Activated T-cell treated with anti-CD3 and anti-CD28 coated beads, Interleukin-2, amount 50 U/mL, for 72 hours (primary cell): ENCODE measurements around the gene DHRS2. TPM values are rescaled to one million over a fixed set of nuclear protein-coding genes. Genes with fewer than 3 reads are reported as not detected.
A peak's percentile ranks its signal among the peaks of the same experiment; 100 is the strongest.
"Not testable (repeated sequence)": the region's sequence is repeated elsewhere in the genome, so short reads cannot be mapped to it uniquely, and the experiment has no call there.

Experiments used
- ATAC-seq, 2 donors: fragments of 150-1000 bp; cut with Tn5 transposase; replicated peaks in 1 of 2; 2 replicates each; pipeline ENCODE4 v1.10.0; 2021; ENCODE audit warnings: moderate library complexity in 2 of 2, mild to moderate bottlenecking in 1 of 2
- DNase-seq, 2 donors: peaks; one replicate each; pipeline ENCODE4 v3.0.0; 2021 to 2022; ENCODE audit warnings: mixed read lengths in 1 of 2
- H3K27ac Mint-ChIP-seq: one replicate; pipeline ENCODE4 v1.8.0; 2022; ENCODE audit warnings: mild to moderate bottlenecking, moderate library complexity, mixed read lengths
- H3K27me3 Mint-ChIP-seq: one replicate; pipeline ENCODE4 v1.8.0; 2022; ENCODE audit warnings: low read depth, mixed read lengths
- H3K36me3 Mint-ChIP-seq, 2 donors: one replicate each; pipeline ENCODE4 v1.8.0; 2022; ENCODE audit warnings: mixed read lengths in 2 of 2, mild to moderate bottlenecking in 1 of 2; ENCODE audit not compliant: insufficient read depth in 2 of 2
- H3K4me1 Mint-ChIP-seq: one replicate; pipeline ENCODE4 v1.8.0; 2022; ENCODE audit warnings: low read depth, mixed read lengths
- H3K4me3 Mint-ChIP-seq, 2 donors: one replicate each; pipeline ENCODE4 v1.8.0; 2022; ENCODE audit warnings: mild to moderate bottlenecking in 2 of 2, mixed read lengths in 2 of 2, moderate library complexity in 2 of 2
- H3K9me3 Mint-ChIP-seq, 2 donors: one replicate each; pipeline ENCODE4 v1.8.0; 2022; ENCODE audit warnings: mixed read lengths in 2 of 2
- total RNA-seq, 2 donors: library from RNA; stranded (reverse); gene quantifications; one replicate each; pipeline ENCODE4 v1.2.3, GENCODE V29; 2022

DHRS2 gene
- total RNA-seq, 2 donors from 2014 or later: 5.0 to 10.6 TPM

DNA sequence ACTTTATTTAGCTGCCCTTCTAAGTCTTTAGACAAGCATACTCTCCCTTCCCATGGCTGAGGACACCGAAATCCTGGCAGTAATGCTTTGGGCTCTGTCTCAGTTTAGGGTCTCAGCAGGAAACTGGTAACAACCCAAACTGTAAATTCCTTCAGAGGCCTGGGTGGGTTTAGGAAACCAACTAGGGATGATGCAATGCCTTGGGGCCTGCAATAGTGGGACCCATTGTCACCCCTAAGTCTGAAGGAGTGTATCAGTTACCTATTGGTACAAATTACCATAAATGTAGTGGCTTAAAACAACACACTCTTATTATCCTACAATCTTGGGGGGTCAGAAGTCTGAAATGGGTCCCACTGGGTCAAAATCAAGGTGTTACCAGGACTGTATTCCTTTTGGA is 36.0 kb downstream of the DHRS2 start:
- Mint-ChIP-seq H3K27ac (no peak overlapping the region), H3K9me3 (no peaks in the 10 kb centered on the region), H3K27me3 (peaks cover 17% of the 10 kb centered on the region), H3K36me3 (no peaks in the 10 kb centered on the region), H3K4me3 (no peak overlapping the region), H3K4me1 (no peaks in the 10 kb centered on the region)
- ATAC-seq (no peak), DNase-seq (no peak)

DNA sequence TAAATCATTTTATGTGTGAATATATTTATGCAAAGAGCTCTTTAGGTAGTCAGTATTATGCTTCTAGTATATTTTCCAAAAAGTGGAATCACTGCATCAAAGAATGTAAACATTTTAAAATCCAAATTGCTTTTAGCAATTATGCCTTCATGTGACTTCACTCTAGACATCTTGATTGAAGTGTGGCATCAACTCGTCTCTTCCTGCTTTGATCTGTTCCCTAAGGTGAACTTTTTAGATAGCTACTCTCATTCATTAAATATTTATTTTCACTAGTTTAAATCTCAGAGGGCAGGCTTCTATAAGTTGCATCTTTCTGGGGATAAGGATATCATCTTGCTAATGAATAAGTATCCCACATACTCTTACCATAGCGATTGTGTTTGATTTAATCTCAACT is 39.2 kb downstream of the DHRS2 start:
- no peaks in the 10 kb centered on the region for H3K9me3 Mint-ChIP-seq
- peaks cover 24% of the 10 kb centered on the region for H3K27me3 Mint-ChIP-seq
- H3K36me3 Mint-ChIP-seq: no peaks in the 10 kb centered on the region
- H3K4me1 Mint-ChIP-seq: no peaks in the 10 kb centered on the region
- ATAC-seq: no peak
- no peak for DNase-seq
- no peak overlapping the region for H3K27ac Mint-ChIP-seq
- H3K4me3 Mint-ChIP-seq: no peak overlapping the region

DNA sequence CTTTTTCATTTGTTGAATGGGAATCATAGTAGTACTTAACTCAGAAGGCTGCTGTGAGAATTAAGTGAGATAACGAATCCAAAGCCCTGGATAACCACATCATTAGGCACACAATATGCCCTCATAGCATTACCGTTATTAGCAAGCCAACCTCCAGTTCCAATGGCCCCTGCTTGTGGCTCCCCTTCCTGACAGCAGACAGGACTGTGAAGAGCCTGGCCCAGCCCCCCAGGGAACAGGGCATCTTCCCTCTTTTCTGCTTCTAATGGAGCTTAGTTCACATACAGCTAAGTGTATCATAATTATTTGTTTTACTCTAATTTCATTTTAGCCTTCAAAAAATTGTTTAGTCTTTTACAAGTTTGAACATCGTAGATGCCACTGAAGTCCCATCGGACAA is 39.7 kb downstream of the DHRS2 start:
- H3K27me3 Mint-ChIP-seq: peaks cover 25% of the 10 kb centered on the region
- DNase-seq (no peak), ATAC-seq (no peak)
- H3K27ac Mint-ChIP-seq: no peak overlapping the region
- no peak overlapping the region for H3K4me3 Mint-ChIP-seq
- no peaks in the 10 kb centered on the region for H3K36me3 Mint-ChIP-seq
- H3K4me1 Mint-ChIP-seq: no peaks in the 10 kb centered on the region
- no peaks in the 10 kb centered on the region for H3K9me3 Mint-ChIP-seq

DNA sequence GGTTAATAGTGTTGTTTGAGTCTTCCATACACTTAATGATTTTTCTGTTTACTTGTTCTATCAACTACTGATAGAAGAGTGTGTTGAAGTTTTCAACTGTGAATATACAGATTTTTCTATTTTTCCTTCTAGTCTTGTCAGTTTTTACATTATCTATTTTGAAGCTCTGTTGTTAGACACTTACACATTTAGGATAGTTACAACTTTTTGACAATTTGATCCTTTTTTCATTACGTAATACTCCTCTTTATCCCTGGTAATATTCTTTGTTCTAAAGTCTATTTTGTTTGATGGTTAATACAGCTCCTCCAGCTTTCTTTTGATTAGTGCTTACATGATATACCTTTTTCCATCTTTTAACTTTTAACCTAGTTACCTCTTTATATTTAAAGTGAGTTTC is 45.2 kb downstream of the DHRS2 start:
- DNase-seq (no peak), ATAC-seq (no peak)
- Mint-ChIP-seq H3K27ac (no peak overlapping the region), H3K36me3 (no peaks in the 10 kb centered on the region), H3K4me1 (no peaks in the 10 kb centered on the region), H3K4me3 (no peak overlapping the region), H3K9me3 (no peaks in the 10 kb centered on the region), H3K27me3 (peaks cover 13% of the 10 kb centered on the region)

DNA sequence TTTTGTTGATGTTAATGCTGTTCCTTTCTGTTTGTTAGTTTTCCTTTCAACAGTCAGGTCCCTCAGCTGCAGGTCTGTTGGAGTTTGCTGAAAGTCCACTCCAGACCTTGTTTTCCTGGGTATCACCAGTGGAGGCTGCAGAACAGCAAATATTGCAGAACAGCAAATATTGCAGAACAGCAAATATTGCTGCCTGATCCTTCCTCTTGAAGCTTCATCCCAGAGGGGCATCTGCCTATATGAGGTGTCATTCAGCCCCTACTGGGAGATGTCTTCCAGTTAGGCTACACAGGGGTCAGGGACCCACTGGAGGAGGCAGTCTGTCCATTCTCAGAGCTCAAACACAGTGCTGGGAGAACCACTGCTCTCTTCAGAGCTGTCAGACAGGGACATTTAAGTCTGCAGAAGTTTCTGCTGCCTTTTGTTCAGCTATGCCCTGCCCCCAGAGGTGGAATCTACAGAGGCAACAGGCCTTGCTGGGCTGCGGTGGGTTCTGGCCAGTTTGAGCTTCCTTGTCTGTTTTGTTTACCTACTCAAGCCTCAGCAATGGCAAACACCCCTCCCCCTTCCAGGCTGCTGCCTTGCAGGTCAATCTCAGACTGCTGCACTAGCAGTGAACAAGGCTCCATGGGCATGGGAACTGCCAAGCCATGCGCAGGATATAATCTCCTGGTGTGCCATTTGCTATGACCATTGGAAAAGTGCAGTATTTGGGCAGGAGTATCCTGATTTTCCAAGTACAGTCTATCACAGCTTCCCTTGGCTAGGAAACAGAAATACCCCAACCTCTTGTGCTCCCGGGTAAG is 53.7 kb downstream of the DHRS2 start:
- not testable (repeated sequence) for H3K36me3 Mint-ChIP-seq, H3K4me1 Mint-ChIP-seq, DNase-seq, H3K9me3 Mint-ChIP-seq, H3K27ac Mint-ChIP-seq, H3K4me3 Mint-ChIP-seq, ATAC-seq
- H3K27me3 Mint-ChIP-seq: peaks cover 17% of the 10 kb centered on the region

DNA sequence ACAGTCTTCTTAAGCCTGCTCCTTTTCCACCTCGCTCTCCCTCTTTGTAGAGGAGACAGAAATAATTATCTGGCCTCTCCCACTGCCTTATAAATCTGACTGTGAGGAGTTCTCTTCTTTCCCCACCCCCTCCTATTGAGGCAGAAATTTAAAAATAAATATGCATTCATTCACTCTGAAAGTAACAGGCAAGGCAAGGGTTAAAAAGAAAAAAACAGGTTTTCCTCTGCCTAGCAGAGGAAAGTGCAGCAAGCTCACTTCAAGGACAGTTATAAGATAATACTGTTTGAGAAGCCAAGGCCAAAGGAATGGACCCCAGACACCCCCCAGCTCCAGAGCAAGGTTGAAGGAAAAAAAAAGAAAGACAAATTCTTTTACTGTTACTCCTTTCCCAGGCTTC is 56.3 kb downstream of the DHRS2 start:
- DNase-seq: no peak
- Mint-ChIP-seq H3K27ac (no peak overlapping the region), H3K27me3 (peaks cover 17% of the 10 kb centered on the region), H3K9me3 (peaks cover 0 to 3% of the 10 kb centered on the region in 2 donors), H3K4me3 (no peak overlapping the region), H3K36me3 (peaks cover 0 to 2% of the 10 kb centered on the region in 2 donors), H3K4me1 (no peaks in the 10 kb centered on the region)
- ATAC-seq: no peak

DNA sequence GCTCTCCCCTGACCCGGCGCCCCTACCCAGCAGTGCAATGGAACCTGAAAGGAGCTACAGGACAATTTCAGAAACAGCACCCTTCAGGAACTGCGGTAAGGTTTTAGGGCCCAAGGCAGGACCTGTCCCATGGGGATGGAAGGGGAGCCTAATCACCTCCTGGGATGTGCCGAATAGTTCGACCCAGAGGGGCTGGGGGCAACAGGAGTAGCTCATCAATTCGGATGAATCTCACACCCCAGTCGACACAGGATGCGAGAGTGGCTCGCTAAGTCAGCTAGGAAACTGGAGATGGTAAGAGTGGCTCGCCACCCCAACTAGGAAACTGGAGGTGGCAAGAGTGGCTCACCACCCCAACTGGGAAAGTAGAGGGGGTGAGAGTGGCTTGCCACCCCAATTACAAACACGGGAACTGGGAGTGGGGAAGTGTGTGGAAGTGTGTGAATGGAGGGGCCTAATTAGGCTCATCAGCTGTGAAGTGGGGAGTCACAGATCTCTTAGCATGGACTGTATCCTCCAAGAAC is 57.1 kb downstream of the DHRS2 start:
- no peak for ATAC-seq
- no peak overlapping the region for H3K4me3 Mint-ChIP-seq
- peaks cover 0 to 3% of the 10 kb centered on the region in 2 donors for H3K9me3 Mint-ChIP-seq
- H3K27ac Mint-ChIP-seq: no peak overlapping the region
- no peaks in the 10 kb centered on the region for H3K4me1 Mint-ChIP-seq
- no peak for DNase-seq
- H3K27me3 Mint-ChIP-seq: peaks cover 17% of the 10 kb centered on the region
- peaks cover 0 to 2% of the 10 kb centered on the region in 2 donors for H3K36me3 Mint-ChIP-seq

DNA sequence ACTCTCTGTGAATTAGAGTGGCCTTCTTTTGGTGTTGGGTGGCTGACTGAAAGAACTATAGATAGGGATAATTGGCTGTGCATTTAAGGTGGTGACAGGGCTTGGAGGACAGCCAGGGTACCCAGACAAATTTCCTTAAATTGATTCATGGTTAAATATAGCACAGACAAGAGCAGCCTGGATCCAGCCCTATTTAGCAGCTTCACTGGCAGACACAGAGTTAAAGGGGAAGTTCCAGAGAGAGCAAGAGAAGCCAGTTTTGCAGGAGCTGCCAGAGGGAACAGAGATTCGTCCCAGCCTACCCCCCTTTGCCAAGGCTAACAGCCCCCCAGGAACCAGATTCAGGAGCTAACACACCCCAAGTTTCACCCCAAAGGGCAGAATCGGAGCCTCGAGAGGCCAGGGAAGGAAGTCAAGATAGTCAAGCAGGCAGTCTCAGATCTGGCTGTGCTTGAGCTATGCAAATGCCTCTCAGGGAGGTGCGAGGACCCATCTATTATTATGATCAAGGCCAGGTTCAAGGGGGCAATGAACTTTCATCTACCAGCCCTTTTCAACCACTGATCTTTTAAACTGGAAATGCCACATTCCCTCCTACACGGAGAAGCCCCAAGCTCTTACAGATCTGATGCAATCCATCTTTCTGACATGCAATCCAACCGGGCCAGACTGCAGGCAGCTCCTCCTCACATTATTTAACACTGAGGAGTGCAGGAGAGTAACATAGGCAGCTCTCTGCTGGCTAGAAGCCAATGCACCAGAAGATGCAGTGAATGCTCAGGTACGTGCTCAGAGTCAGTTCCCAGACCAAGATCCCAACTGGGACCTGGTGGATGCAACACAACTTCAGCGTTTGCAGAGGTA is 58.2 kb downstream of the DHRS2 start:
- DNase-seq (peak; percentile 15 to 25), ATAC-seq (peak; percentile 79)
- peaks cover 0 to 2% of the 10 kb centered on the region in 2 donors for H3K36me3 Mint-ChIP-seq
- peaks cover 0 to 3% of the 10 kb centered on the region in 2 donors for H3K9me3 Mint-ChIP-seq
- H3K4me1 Mint-ChIP-seq: no peaks in the 10 kb centered on the region
- H3K27me3 Mint-ChIP-seq: peaks cover 13% of the 10 kb centered on the region
- no peak overlapping the region for H3K27ac Mint-ChIP-seq
- H3K4me3 Mint-ChIP-seq: no peak overlapping the region

Other genes starting within 250 kb of the DHRS2 start
- 1 to 10 TPM in 1 of 2 donors, under 1 TPM in 1; 0.65 to 2.1 TPM for gene MYH6, start 228.1 kb upstream of the DHRS2 start, total RNA-seq
- under 1 TPM; 0.05 to 0.56 TPM for gene MYH7, start 200.7 kb upstream of the DHRS2 start, total RNA-seq
- gene NGDN, start 166.7 kb upstream of the DHRS2 start, total RNA-seq: 10 to 100 TPM; 71.0 to 77.6 TPM
- gene ZFHX2, start 84.6 kb upstream of the DHRS2 start, total RNA-seq: 1 to 10 TPM; 1.9 to 3.7 TPM
- gene THTPA, start 80.1 kb upstream of the DHRS2 start, total RNA-seq: 1 to 10 TPM; 6.5 to 7.4 TPM
- 100 to 1,000 TPM; 211 to 233 TPM for gene AP1G2, start 68.6 kb upstream of the DHRS2 start, total RNA-seq
- gene JPH4, start 57.6 kb upstream of the DHRS2 start, total RNA-seq: 1 to 10 TPM; 1.2 to 1.5 TPM